Activated CD8-positive, alpha-beta T cell treated with anti-CD3 and anti-CD28 coated beads, Interleukin-2, amount 10 ng/mL, durations not matched to agents 7 days and 5 days (primary cell): ENCODE measurements around the gene GPN2. TPM values are rescaled to one million over a fixed set of nuclear protein-coding genes. Genes with fewer than 3 reads are reported as not detected.

Source experiments
- ATAC-seq: fragments of 150-1000 bp; cut with Tn5 transposase; one replicate; pipeline ENCODE4 v1.10.0; 2021; ENCODE audit warnings: moderate library complexity
- CTCF ChIA-PET: fragments of 350-600 bp; sonication (Branson Sonifier 250); formaldehyde crosslinking; loops from one replicate; lab custom pipeline; 2021; ENCODE audit warnings: antibody characterized with exemption; lab: Charles Lee
- POLR2A ChIA-PET: fragments of 350-600 bp; sonication (Branson Sonifier 250); formaldehyde crosslinking; loops from one replicate; lab custom pipeline; 2021; ENCODE audit warnings: antibody characterized with exemption; lab: Charles Lee
- DNase-seq: peaks from one replicate; pipeline ENCODE4 v3.0.0-alpha.2; 2020
- H3K27ac Mint-ChIP-seq: one replicate; pipeline ENCODE4 v1.8.0; 2021; ENCODE audit warnings: mild to moderate bottlenecking, mixed read lengths
- H3K27me3 Mint-ChIP-seq: one replicate; pipeline ENCODE4 v1.8.0; 2021; ENCODE audit warnings: low read depth, mixed read lengths
- H3K36me3 Mint-ChIP-seq: one replicate; pipeline ENCODE4 v1.8.0; 2021; ENCODE audit warnings: low read depth, mixed read lengths
- H3K4me1 Mint-ChIP-seq: one replicate; pipeline ENCODE4 v1.8.0; 2021; ENCODE audit warnings: low read depth, mixed read lengths
- H3K4me3 Mint-ChIP-seq: one replicate; pipeline ENCODE4 v1.8.0; 2021; ENCODE audit warnings: mild to moderate bottlenecking, mixed read lengths
- H3K9me3 Mint-ChIP-seq: one replicate; pipeline ENCODE4 v1.8.0; 2022; ENCODE audit warnings: mixed read lengths; ENCODE audit not compliant: insufficient read depth
- total RNA-seq, 2 experiments: library from RNA; stranded (reverse); gene quantifications; one replicate each; pipeline ENCODE4 v1.2.3, GENCODE V29; 2021

The GPN2 gene
- total RNA-seq, 2 experiments from 2014 or later, result 28.9 to 32.8 TPM

- no peak for DNase-seq
- peaks cover 72% of the 10 kb centered on the region for H3K4me1 Mint-ChIP-seq
- no peak overlapping the region for H3K4me3 Mint-ChIP-seq
- no peaks in the 10 kb centered on the region for H3K27me3 Mint-ChIP-seq
- ATAC-seq, result no peak
- CTCF ChIA-PET, result interaction anchor here (0.7 to 5.1 kb wide), 13 partner anchors 11 to 293 kb away, joined by 3 to 88 read pairs (median 8); partner anchors contain the start of gene PIGV
- peaks cover 69% of the 10 kb centered on the region for H3K36me3 Mint-ChIP-seq
- POLR2A ChIA-PET, result interaction anchor here (2.4 to 4.8 kb wide), 3 partner anchors 10 to 42 kb away, joined by 20 to 33 read pairs (median 23); partner anchors contain the start of gene PIGV
- H3K9me3 Mint-ChIP-seq, result no peaks in the 10 kb centered on the region
- H3K27ac Mint-ChIP-seq, result peak overlapping the region; percentile 98
Measured at GRCh38 chr1:26831546-26832248, 58.4 kb downstream of the GPN2 start.

GRCh38 chr1:26831059-26831458 lies 59.0 kb downstream of the GPN2 start:
- DNase-seq (no peak), ATAC-seq (no peak)
- ChIA-PET POLR2A (interaction anchor here (4.8 kb wide), 1 partner anchor 34 kb away, joined by 33 read pairs; no protein-coding TSS in a partner anchor), CTCF (interaction anchor here (0.7 to 5.1 kb wide), 10 partner anchors 10 to 229 kb away, joined by 3 to 88 read pairs (median 9); partner anchors contain the start of gene PIGV)
- Mint-ChIP-seq H3K4me1 (peaks cover 75% of the 10 kb centered on the region), H3K27me3 (no peaks in the 10 kb centered on the region), H3K27ac (peak overlapping the region; percentile 23), H3K36me3 (peaks cover 65% of the 10 kb centered on the region), H3K9me3 (no peaks in the 10 kb centered on the region), H3K4me3 (no peak overlapping the region)

GRCh38 chr1:26829184-26829911 lies 60.7 kb downstream of the GPN2 start:
- Mint-ChIP-seq H3K36me3 (peaks cover 50% of the 10 kb centered on the region), H3K9me3 (no peaks in the 10 kb centered on the region), H3K27ac (peak overlapping the region; percentile 43), H3K4me3 (peak overlapping the region; percentile 95), H3K27me3 (no peaks in the 10 kb centered on the region), H3K4me1 (peaks cover 76% of the 10 kb centered on the region)
- POLR2A ChIA-PET, result interaction anchor here (0.9 to 4.8 kb wide), 5 partner anchors 9 to 132 kb away, joined by 3 to 33 read pairs (median 3); no protein-coding TSS in a partner anchor
- ATAC-seq (no peak), DNase-seq (no peak)
- CTCF ChIA-PET, result interaction anchor here (1.0 to 5.1 kb wide), 12 partner anchors 8 to 245 kb away, joined by 3 to 54 read pairs (median 6); partner anchors contain the start of genes GPN2 and PIGV

DNA sequence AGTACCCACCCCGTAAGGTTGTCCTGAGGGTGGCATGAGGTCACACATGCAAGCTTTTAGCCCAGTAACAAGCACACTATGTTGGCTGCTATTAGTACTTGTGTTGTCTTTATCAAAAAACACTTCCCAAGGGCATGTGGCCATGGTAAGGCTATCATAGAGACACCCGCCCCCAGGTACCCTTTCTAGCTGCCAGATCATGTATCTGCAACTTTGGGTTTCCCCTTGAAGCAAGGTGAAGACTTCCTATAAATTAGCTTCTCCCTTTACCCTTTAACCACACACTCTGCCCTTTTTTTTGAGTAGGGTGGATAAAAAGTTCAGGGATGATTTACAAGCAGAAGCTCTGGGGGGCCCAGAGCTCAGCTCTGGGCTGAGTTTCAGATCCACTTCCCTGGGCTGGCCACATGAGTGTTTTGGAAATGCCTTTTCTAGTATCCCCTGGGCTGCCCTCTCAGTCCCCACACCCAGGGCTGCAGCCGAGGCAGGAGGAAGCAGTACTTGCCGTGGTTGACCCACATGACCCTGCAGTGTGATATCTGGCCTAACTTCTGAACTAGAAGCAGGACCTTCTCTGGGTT lies 61.6 kb downstream of the GPN2 start:
- Mint-ChIP-seq H3K27ac (peak overlapping the region; percentile 92), H3K27me3 (no peaks in the 10 kb centered on the region), H3K4me3 (peak overlapping the region; percentile 95), H3K4me1 (peaks cover 67% of the 10 kb centered on the region), H3K36me3 (peaks cover 43% of the 10 kb centered on the region), H3K9me3 (no peaks in the 10 kb centered on the region)
- CTCF ChIA-PET, result interaction anchor here (0.9 to 3.5 kb wide), 8 partner anchors 10 to 244 kb away, joined by 3 to 22 read pairs (median 5); partner anchors contain the start of gene PIGV
- no peak for ATAC-seq
- POLR2A ChIA-PET, result interaction anchor here (0.6 to 1.5 kb wide), 5 partner anchors 37 to 72 kb away, joined by 3 to 12 read pairs (median 3); partner anchors contain the start of genes GPATCH3 and PIGV
- no peak for DNase-seq

GRCh38 chr1:26827663-26828062 lies 62.4 kb downstream of the GPN2 start:
- CTCF ChIA-PET, result interaction anchor here (0.9 to 3.5 kb wide), 5 partner anchors 10 to 225 kb away, joined by 3 to 22 read pairs (median 6); partner anchors contain the start of gene PIGV
- peaks cover 65% of the 10 kb centered on the region for H3K4me1 Mint-ChIP-seq
- no peaks in the 10 kb centered on the region for H3K27me3 Mint-ChIP-seq
- no peak for DNase-seq
- peak overlapping the region; percentile 92 for H3K27ac Mint-ChIP-seq
- POLR2A ChIA-PET, result interaction anchor here (1.0 to 1.5 kb wide), 3 partner anchors 38 to 62 kb away, joined by 3 to 12 read pairs (median 3); no protein-coding TSS in a partner anchor
- no peaks in the 10 kb centered on the region for H3K9me3 Mint-ChIP-seq
- ATAC-seq, result no peak
- peaks cover 37% of the 10 kb centered on the region for H3K36me3 Mint-ChIP-seq
- H3K4me3 Mint-ChIP-seq, result peak overlapping the region; percentile 95

DNA sequence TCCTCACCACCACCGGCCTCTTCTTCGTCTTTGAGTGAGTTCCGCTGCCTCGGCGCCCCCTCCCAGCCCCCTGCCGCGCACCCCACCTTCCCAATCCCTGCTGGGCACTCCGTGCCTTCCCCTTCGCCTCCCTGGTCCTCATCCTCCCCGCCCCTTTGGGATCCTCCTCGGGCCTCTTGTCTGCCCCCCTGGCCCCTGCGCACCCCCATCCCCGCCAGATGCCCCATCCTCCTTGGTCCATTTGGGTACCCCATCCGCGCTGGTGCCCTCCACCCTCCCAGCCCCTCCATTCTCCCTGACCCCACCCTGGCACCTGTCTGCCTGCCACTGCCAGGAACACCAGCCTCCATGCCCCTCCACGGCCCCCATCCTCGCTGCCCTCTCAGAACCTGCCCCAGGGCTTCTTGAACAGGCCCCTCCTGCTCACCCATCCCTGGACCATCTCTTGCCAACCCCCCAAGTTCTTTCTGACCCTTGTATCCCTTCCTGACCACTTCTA lies 62.9 kb downstream of the GPN2 start:
- peak overlapping the region; percentile 92 for H3K27ac Mint-ChIP-seq
- no peaks in the 10 kb centered on the region for H3K27me3 Mint-ChIP-seq
- peaks cover 32% of the 10 kb centered on the region for H3K36me3 Mint-ChIP-seq
- ChIA-PET POLR2A (interaction anchor here (1.3 kb wide), 1 partner anchor 36 kb away, joined by 3 read pairs; no protein-coding TSS in a partner anchor), CTCF (interaction anchor here (1.2 to 2.1 kb wide), 2 partner anchors 28 to 225 kb away, joined by 5 to 6 read pairs; no protein-coding TSS in a partner anchor)
- DNase-seq (no peak), ATAC-seq (no peak)
- peaks cover 60% of the 10 kb centered on the region for H3K4me1 Mint-ChIP-seq
- H3K4me3 Mint-ChIP-seq, result peak overlapping the region; percentile 95
- H3K9me3 Mint-ChIP-seq, result no peaks in the 10 kb centered on the region

- H3K4me1 Mint-ChIP-seq, result peaks cover 55% of the 10 kb centered on the region
- peak within 1 kb of the TSS; percentile 95 for H3K4me3 Mint-ChIP-seq
- peak within 1 kb of the TSS; percentile 92 for H3K27ac Mint-ChIP-seq
- ChIA-PET POLR2A (interaction anchor here (0.6 to 2.2 kb wide), 3 partner anchors 36 to 63 kb away, joined by 3 to 9 read pairs (median 3); partner anchors contain the start of gene GPN2), CTCF (interaction anchor here (1.0 to 5.0 kb wide), 8 partner anchors 12 to 219 kb away, joined by 3 to 45 read pairs (median 6); no protein-coding TSS in a partner anchor)
- H3K36me3 Mint-ChIP-seq, result peaks cover 28% of the 10 kb centered on the region
- no peaks in the 10 kb centered on the region for H3K27me3 Mint-ChIP-seq
- DNase-seq, result peak; percentile 70
- H3K9me3 Mint-ChIP-seq, result no peaks in the 10 kb centered on the region
- ATAC-seq, result peak; percentile 91
Measured at GRCh38 chr1:26826261-26827105, 63.6 kb downstream of the GPN2 start, which contains the start of gene ZDHHC18. Gene ZDHHC18, plus strand, starts transcription at chr1:26826688. Its CDS starts 117 bp downstream, at chr1:26826805.

Other genes with a start within 250 kb of the GPN2 start
- gene ARID1A, start 194.3 kb downstream of the GPN2 start, total RNA-seq, result 100 to 1,000 TPM; 122 to 123 TPM
- 10 to 100 TPM; 19.9 to 20.3 TPM for gene PIGV, start 102.3 kb downstream of the GPN2 start, total RNA-seq
- gene ZDHHC18, start 63.6 kb downstream of the GPN2 start, total RNA-seq, result 10 to 100 TPM; 47.6 to 50.9 TPM
- gene SFN, start 27.1 kb downstream of the GPN2 start, total RNA-seq, result 1 to 10 TPM; 1.8 to 1.9 TPM
- 10 to 100 TPM; 14.9 to 16.4 TPM for gene GPATCH3, start 10.2 kb upstream of the GPN2 start, total RNA-seq
- not detected for gene NR0B2, start 23.7 kb upstream of the GPN2 start, total RNA-seq
- gene NUDC, start 31.5 kb upstream of the GPN2 start, total RNA-seq, result 10 to 100 TPM; 85.1 to 91.2 TPM
- gene KDF1, start 70.2 kb upstream of the GPN2 start, total RNA-seq, result not detected
- not detected for gene TRNP1, start 103.4 kb upstream of the GPN2 start, total RNA-seq
- gene TENT5B, start 122.6 kb upstream of the GPN2 start, total RNA-seq, result not detected